HL-60 (cell line): ENCODE results near the gene ADAM30.

Experiments used
- DNase-seq, 2 experiments: peaks; one replicate each; pipeline ENCODE4 v3.0.0-alpha.2; 2010 to 2020; ENCODE audit warnings: low read depth in 1 of 2, low spot score in 1 of 2
- H3K27ac ChIP-seq: fragments of 250-450 bp; sonication (Bioruptor Pico); replicated peaks from 2 replicates; pipeline ENCODE4 v1.5.1; 2020; ENCODE audit warnings: mild to moderate bottlenecking, moderate library complexity
- H3K27me3 ChIP-seq: fragments of 250-450 bp; sonication (Bioruptor Pico); 2 replicates; pipeline ENCODE4 v1.5.1; 2021; ENCODE audit warnings: mild to moderate bottlenecking, moderate library complexity; ENCODE audit not compliant: insufficient read depth, poor library complexity, severe bottlenecking
- H3K4me3 ChIP-seq: replicated peaks from 2 replicates; pipeline ENCODE4 v1.5.1; 2011; ENCODE audit warnings: mild to moderate bottlenecking, control low read depth, low read length; ENCODE audit not compliant: insufficient read depth
- CTCF ChIP-seq: IDR thresholded peaks from one replicate; pipeline ENCODE4 v1.5.1; 2011; ENCODE audit warnings: low read length, control low read depth, inconsistent platforms; ENCODE audit not compliant: insufficient read depth
- GABPA ChIP-seq: IDR thresholded peaks from 2 replicates; pipeline ENCODE4 v1.6.1; 2012; ENCODE audit warnings: low read depth
- POLR2AphosphoS5 ChIP-seq: IDR thresholded peaks from 2 replicates; pipeline ENCODE4 v1.6.1; 2012; ENCODE audit warnings: low read depth
- SPI1 ChIP-seq: IDR thresholded peaks from 2 replicates; pipeline ENCODE4 v1.6.1; 2012; ENCODE audit warnings: low read depth, mild to moderate bottlenecking, borderline replicate concordance
- TF ChIP-seq, protein P1 (sequence below): IDR thresholded peaks from 2 replicates; pipeline ENCODE4 v1.6.1; 2012; ENCODE audit warnings: low read depth; ENCODE audit not compliant: insufficient replicate concordance

Gene ADAM30

DNA sequence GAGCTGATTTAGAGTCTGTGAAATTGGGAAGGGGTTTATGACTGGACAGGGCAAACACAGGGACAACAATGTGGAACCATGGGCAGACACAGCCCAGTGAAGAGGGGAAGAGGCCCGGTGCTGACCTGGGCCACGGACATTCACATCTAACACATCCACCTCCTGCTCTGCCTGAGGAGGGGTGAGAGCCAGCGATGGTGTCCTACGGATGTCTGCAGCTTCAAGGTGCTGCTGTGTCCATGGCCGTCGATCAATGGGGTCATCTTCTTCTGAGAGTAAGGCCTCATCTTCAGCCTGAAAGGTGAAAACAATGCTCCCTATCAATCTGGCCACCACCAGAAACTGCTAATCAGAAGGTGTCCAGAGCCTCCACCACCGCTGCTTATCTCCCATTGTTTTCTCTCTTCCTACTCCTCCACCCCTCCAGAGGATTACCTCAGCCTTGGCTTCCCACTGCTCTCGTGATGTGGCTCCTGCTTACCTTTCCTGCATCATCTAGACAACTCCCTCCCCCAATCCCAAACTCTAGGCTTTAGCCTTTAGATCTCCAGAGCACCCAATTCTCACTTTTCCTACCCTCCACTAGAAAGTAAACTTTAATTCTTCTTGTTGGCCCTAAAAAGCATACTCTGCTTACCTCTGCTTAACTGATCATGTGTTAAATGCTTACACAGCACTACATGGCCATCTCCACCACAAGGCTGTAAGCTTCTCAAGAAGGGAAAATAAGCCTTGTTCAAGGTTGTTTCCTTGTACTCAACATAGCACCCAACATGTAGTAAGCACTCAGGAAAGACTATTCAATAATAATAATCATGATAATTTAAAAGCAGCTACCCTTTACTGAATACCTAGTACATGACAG lies 24.0 kb upstream of the ADAM30 start:
- Histone ChIP-seq H3K27me3 (no peaks in the 10 kb centered on the region), H3K27ac (no peak overlapping the region), H3K4me3 (no peak overlapping the region)
- DNase-seq: no peak
- TF ChIP-seq CTCF: no peak
- no peak for TF ChIP-seq POLR2AphosphoS5

GRCh38 chr1:119919241-119919640 lies 22.9 kb upstream of the ADAM30 start:
- no peak for DNase-seq
- no peak for TF ChIP-seq GABPA
- no peak for TF ChIP-seq SPI1
- no peak for TF ChIP-seq CTCF
- TF ChIP-seq, protein P1, sequence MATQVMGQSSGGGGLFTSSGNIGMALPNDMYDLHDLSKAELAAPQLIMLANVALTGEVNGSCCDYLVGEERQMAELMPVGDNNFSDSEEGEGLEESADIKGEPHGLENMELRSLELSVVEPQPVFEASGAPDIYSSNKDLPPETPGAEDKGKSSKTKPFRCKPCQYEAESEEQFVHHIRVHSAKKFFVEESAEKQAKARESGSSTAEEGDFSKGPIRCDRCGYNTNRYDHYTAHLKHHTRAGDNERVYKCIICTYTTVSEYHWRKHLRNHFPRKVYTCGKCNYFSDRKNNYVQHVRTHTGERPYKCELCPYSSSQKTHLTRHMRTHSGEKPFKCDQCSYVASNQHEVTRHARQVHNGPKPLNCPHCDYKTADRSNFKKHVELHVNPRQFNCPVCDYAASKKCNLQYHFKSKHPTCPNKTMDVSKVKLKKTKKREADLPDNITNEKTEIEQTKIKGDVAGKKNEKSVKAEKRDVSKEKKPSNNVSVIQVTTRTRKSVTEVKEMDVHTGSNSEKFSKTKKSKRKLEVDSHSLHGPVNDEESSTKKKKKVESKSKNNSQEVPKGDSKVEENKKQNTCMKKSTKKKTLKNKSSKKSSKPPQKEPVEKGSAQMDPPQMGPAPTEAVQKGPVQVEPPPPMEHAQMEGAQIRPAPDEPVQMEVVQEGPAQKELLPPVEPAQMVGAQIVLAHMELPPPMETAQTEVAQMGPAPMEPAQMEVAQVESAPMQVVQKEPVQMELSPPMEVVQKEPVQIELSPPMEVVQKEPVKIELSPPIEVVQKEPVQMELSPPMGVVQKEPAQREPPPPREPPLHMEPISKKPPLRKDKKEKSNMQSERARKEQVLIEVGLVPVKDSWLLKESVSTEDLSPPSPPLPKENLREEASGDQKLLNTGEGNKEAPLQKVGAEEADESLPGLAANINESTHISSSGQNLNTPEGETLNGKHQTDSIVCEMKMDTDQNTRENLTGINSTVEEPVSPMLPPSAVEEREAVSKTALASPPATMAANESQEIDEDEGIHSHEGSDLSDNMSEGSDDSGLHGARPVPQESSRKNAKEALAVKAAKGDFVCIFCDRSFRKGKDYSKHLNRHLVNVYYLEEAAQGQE: no peak
- no peak for TF ChIP-seq POLR2AphosphoS5
- H3K27me3 ChIP-seq: no peaks in the 10 kb centered on the region

DNA sequence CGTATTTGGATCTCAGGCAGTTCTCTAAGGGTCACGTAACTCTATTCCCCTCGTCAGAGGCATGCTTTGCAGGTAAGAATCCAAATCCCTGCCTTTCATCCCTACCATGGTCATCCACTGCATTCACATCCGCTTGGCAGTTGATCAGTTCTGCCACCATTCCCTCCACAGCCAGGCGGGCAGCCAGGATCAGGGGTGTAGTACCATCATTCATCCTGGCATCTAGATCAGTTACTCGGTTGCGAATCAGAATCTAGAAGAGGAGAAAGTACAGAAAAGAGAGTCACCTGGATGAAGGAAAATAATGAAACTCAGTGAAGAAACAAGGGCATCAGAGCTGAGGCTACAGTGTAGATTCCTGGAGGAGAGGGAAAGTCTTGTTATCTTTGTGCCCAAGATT lies 22.0 kb upstream of the ADAM30 start:
- Histone ChIP-seq H3K27me3 (no peaks in the 10 kb centered on the region), H3K4me3 (no peak overlapping the region), H3K27ac (no peak overlapping the region)
- DNase-seq: no peak
- TF ChIP-seq GABPA (no peak), CTCF (no peak), POLR2AphosphoS5 (no peak), SPI1 (no peak)
- TF ChIP-seq, protein P1: no peak

More at GRCh38 chr1:119919241-119919640, 22.9 kb upstream of the ADAM30 start:
- H3K27ac ChIP-seq: no peak overlapping the region
- no peak overlapping the region for H3K4me3 ChIP-seq
